Neutrophil (primary cell): ENCODE data around the gene C9orf78.

Source experiments
- H3K27ac ChIP-seq: fragments of 200-600 bp; sonication (generic); 2 replicates; pipeline ENCODE4 v1.5.1; 2016; ENCODE audit warnings: mild to moderate bottlenecking, moderate library complexity
- H3K27me3 ChIP-seq: fragments of 200-600 bp; sonication (generic); 2 replicates; pipeline ENCODE4 v1.6.0; 2016; ENCODE audit warnings: mild to moderate bottlenecking
- H3K36me3 ChIP-seq: fragments of 200-600 bp; sonication (generic); 2 replicates; pipeline ENCODE4 v1.5.1; 2017
- H3K4me1 ChIP-seq, 2 experiments: fragments of 200-600 bp in 1 of 2; sonication (generic) in 1 of 2; 1 replicate in 1 of 2; 2 replicates in 1 of 2; pipeline versions ENCODE4 v1.5.1 to v1.6.1; 2013 to 2016; ENCODE audit warnings: low read depth in 1 of 2, low read length in 1 of 2, mild to moderate bottlenecking in 1 of 2, moderate library complexity in 1 of 2; ENCODE audit not compliant: control insufficient read depth in 1 of 2, insufficient read depth in 1 of 2
- H3K4me3 ChIP-seq, 2 experiments: fragments of 200-600 bp in 1 of 2; sonication (generic) in 1 of 2; 1 replicate in 1 of 2; 2 replicates in 1 of 2; pipeline ENCODE4 v1.5.1; 2013 to 2016; ENCODE audit warnings: low read depth in 1 of 2, low read length in 1 of 2, mild to moderate bottlenecking in 1 of 2, moderate library complexity in 1 of 2
- H3K9me3 ChIP-seq: fragments of 200-600 bp; sonication (generic); 2 replicates; pipeline ENCODE4 v1.5.1; 2016
- TF ChIP-seq, protein P1 (sequence below): fragments of 200-600 bp; sonication (generic); IDR thresholded peaks from 2 replicates; pipeline ENCODE4 v1.5.1; 2016; ENCODE audit warnings: antibody characterized with exemption

C9orf78 gene

DNA sequence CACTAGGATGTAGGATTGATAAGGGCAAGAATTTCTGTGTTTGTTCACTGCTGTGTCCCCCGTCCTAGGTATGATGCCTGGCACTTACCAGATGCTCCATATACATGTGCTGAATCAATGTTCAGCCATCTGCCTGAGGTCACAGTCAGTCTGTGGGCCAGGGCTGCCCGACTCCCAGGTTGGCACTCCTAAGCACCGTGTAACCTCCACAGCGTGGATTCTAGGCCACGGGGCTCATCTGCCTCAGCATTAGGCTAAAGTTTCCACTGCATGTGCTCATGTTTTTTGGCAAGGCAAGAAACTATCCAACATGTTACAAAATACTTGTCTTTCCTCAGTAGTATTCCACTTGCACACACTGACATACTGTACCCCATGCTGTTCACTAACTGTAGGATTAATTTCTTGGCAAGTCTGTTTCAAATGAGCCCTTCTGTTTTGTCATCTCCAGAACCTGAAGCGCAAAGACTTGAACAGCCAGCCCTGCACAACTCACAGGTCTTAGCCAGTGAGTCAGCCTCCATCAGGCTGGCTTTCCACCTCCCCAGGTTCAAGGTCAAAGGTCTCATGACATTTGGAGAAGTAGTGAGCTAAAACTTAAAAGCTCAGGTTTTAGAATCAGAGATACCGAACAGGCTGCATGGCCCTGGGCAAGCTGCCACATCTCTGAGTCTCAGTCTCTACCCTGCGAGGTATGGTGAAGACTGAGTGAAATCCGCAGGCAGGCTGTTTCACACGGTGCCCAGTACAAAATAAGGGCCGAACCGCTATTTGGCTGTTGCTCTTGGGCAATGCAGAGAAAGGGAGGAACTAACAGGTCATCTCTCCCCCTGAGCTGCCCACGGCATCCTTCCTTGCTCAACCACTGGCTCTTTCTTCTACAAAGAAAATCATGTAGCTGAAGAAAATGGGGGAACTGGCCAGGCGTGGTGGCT is 18.3 kb downstream of the C9orf78 start:
- H3K36me3 ChIP-seq: peaks cover 86% of the 10 kb centered on the region

DNA sequence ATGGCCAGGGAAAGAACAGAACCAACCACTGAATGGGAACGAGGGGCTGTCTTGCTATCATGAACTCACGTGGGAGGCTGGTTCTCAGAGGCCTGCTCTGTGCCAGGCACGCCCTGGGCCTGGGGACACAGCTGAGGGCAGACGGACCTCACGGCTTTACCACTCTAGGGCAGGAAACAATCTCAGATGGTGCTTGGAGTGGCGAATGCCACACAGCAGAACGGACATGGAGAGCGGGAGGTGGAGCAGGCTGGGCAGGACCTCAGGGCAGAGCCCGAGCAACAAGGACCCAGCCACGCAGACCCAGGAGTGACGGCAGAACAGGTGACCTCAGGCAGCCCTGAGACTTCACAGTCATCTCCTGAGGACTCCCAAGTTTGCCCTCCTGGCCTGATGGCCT is 19.8 kb downstream of the C9orf78 start:
- H3K27ac ChIP-seq: peak overlapping the region; percentile 90

More for the DNA sequence above, 18.3 kb downstream of the C9orf78 start:
- no peaks in the 10 kb centered on the region for H3K9me3 ChIP-seq
- H3K27me3 ChIP-seq: no peaks in the 10 kb centered on the region
- TF ChIP-seq, protein P1, sequence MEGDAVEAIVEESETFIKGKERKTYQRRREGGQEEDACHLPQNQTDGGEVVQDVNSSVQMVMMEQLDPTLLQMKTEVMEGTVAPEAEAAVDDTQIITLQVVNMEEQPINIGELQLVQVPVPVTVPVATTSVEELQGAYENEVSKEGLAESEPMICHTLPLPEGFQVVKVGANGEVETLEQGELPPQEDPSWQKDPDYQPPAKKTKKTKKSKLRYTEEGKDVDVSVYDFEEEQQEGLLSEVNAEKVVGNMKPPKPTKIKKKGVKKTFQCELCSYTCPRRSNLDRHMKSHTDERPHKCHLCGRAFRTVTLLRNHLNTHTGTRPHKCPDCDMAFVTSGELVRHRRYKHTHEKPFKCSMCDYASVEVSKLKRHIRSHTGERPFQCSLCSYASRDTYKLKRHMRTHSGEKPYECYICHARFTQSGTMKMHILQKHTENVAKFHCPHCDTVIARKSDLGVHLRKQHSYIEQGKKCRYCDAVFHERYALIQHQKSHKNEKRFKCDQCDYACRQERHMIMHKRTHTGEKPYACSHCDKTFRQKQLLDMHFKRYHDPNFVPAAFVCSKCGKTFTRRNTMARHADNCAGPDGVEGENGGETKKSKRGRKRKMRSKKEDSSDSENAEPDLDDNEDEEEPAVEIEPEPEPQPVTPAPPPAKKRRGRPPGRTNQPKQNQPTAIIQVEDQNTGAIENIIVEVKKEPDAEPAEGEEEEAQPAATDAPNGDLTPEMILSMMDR: no peak
- H3K27ac ChIP-seq: peak overlapping the region; percentile 90
- H3K4me3 ChIP-seq: peak overlapping the region; percentile 22 to 29
- H3K4me1 ChIP-seq: peaks cover 43 to 54% of the 10 kb centered on the region in 2 experiments

DNA sequence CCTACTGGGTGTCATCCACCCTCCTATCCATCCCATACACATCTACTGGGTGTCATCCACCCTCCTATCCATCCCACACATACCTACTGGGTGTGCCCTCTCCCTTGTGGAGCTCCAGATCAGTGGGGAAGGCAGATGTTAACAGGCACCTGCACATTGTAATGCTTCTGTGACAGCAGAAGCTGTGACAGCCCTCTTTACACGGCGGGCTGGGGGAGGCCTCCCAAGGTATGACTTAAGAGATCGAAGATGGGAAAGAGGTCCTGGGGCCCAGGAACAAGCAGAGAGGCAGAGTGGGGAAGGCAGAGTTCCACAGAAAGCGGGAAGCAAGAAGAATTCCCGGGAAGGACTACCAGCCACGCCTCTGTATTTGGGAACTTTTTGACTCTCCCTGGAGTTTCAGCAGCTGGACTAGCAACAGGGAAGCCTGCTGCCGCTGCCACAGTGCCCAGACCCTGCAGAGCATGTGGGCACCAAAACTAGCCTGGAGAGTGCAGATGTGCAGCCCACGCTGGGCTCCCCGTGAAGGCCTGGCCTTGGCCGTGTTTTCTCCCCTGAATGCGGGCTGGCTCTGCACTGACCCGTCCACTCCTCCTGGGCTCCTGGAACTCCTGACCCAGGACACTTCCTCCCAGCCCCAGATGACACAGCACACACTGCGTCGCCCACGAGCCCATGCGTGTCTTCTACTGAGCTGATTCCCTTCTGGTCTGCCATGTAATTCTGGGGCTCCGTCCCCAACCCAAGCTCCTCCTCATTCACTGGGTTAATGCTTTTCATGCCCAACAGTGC is 20.4 kb downstream of the C9orf78 start:
- Histone ChIP-seq H3K27me3 (no peaks in the 10 kb centered on the region), H3K4me3 (no peak overlapping the region), H3K36me3 (peaks cover 89% of the 10 kb centered on the region), H3K4me1 (peaks cover 44 to 45% of the 10 kb centered on the region in 2 experiments), H3K9me3 (no peaks in the 10 kb centered on the region), H3K27ac (peak overlapping the region; percentile 90)
- TF ChIP-seq, protein P1: no peak

More for the DNA sequence above, 19.8 kb downstream of the C9orf78 start:
- no peaks in the 10 kb centered on the region for H3K27me3 ChIP-seq
- peaks cover 41 to 47% of the 10 kb centered on the region in 2 experiments for H3K4me1 ChIP-seq
- TF ChIP-seq, protein P1: no peak
- no peak overlapping the region for H3K4me3 ChIP-seq
- H3K36me3 ChIP-seq: peaks cover 86% of the 10 kb centered on the region
- H3K9me3 ChIP-seq: no peaks in the 10 kb centered on the region

DNA sequence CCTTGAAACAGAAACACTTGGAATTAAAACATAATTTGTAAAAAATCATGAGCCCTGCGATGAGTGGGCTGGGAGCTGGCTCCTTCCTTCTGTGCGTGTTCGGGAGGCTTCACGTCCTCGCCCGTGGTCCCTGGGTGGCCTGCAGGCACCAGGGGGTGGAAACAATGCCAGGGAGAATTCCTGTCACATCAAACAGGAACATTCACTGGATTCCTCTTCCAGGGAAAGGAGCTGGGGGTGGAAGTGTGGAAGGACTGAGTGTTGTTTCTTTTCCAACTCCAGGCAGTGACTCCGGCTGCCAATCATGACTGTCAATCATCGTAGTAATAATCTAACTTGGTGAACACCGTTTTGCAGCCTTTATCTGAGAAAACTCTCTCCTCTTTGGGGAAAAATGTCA is 21.4 kb downstream of the C9orf78 start:
- TF ChIP-seq, protein P1: no peak
- H3K9me3 ChIP-seq: no peaks in the 10 kb centered on the region
- no peaks in the 10 kb centered on the region for H3K27me3 ChIP-seq
- peaks cover 90% of the 10 kb centered on the region for H3K36me3 ChIP-seq
- no peak overlapping the region for H3K4me3 ChIP-seq
- peak overlapping the region; percentile 41 for H3K27ac ChIP-seq
- H3K4me1 ChIP-seq: peaks cover 48 to 50% of the 10 kb centered on the region in 2 experiments

DNA sequence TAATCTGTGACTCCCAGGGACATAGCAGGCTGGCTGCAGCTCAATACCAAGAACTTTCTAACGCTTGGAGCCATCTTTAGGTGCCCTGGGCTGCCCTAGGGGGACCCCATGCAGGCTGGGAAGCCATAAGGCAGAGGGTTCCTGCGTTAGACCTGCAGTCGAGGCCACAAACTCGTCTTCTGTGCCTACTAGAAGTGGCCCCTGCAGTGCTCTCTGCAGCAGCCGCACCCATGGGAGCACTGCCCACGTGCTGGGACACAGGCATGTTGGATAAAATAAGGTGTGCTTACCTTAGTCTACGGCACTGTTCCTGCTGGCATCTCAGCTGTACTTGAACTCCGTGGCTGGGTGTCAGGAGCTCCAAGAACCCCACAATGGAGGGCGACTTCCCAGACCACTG is 22.7 kb downstream of the C9orf78 start:
- Histone ChIP-seq H3K36me3 (peaks cover 89% of the 10 kb centered on the region), H3K27me3 (no peaks in the 10 kb centered on the region), H3K4me3 (no peak overlapping the region), H3K4me1 (peaks cover 48 to 49% of the 10 kb centered on the region in 2 experiments), H3K27ac (peak overlapping the region; percentile 37), H3K9me3 (no peaks in the 10 kb centered on the region)
- TF ChIP-seq, protein P1: no peak
